ENCODE data around the gene F9. TPM values are rescaled to one million over a fixed set of nuclear protein-coding genes. Genes with fewer than 3 reads are reported as not detected.

Gene F9
- total and polyA plus RNA-seq, 2 of the 8 experiments (the other 6 are each of a cell fraction or from before 2014, with no cell fraction given) = not detected

DNA sequence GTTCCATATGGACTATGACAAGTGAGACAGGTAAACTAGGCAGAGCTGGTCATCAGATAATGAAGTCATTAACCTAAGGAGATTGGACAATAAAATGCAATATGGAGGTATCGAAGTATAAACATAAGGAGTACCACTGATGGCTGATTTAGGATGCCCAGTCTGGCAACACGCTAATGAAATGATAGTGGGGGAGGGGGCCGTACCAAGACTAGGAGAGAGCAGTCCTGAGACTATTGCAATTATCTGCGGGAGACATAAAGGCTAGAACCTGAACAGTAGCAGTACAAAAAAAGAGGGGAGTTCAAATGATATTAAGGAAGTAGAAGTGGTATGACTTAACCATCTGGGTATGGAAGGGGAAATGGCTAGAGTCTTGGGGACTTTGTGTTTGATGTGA is 2.3 kb downstream of the F9 start (continued):
- no peak for TF ChIP-seq CHD7 (IDR thresholded peaks at IDR 0.05; ENCODE audit: insufficient replicate concordance, low read length)
- TF ChIP-seq POU5F1 (IDR thresholded peaks at IDR 0.05; ENCODE audit: low read depth, low read length) = no peak
- TF ChIP-seq ZNF274 (IDR thresholded peaks at IDR 0.05; ENCODE audit: borderline replicate concordance, extremely low read depth, low read length) = no peak
- TF ChIP-seq USF2 (IDR thresholded peaks at IDR 0.05; ENCODE audit: low read length) = no peak
- no peak for TF ChIP-seq CBX5 (IDR thresholded peaks at IDR 0.05; ENCODE audit: low read depth, low read length)

All from H1 (cell line).